GM18498 (cell line): ENCODE results near the gene NR3C2.
"Not testable (repeated sequence)": the region's sequence is repeated elsewhere in the genome, so short reads cannot be mapped to it uniquely, and the experiment has no call there.

ENCODE experiments used
- ATAC-seq: cut with Tn5 transposase; IDR thresholded peaks from one replicate; pipeline ENCODE4 v1.9.1; 2021; ENCODE audit warnings: mild to moderate bottlenecking, moderate library complexity; ENCODE audit not compliant: unreplicated experiment

The NR3C2 gene

GRCh38 chr4:148323316-148323715 is 118.9 kb downstream of the NR3C2 start:
- not testable (repeated sequence) for ATAC-seq

- no peak for ATAC-seq
Observed at GRCh38 chr4:148315049-148315448, 127.2 kb downstream of the NR3C2 start.

- no peak for ATAC-seq
Observed at GRCh38 chr4:148312956-148313490, 129.2 kb downstream of the NR3C2 start.

- no peak for ATAC-seq
Observed at GRCh38 chr4:148311526-148311925, 130.7 kb downstream of the NR3C2 start.

GRCh38 chr4:148310756-148311155 is 131.5 kb downstream of the NR3C2 start:
- ATAC-seq, result no peak

- no peak for ATAC-seq
Observed at GRCh38 chr4:148305751-148306150, 136.5 kb downstream of the NR3C2 start.

- no peak for ATAC-seq
Observed at GRCh38 chr4:148302416-148302815, 139.8 kb downstream of the NR3C2 start.

- no peak for ATAC-seq
Observed at GRCh38 chr4:148300877-148301276, 141.3 kb downstream of the NR3C2 start.

GRCh38 chr4:148299337-148299736 is 142.9 kb downstream of the NR3C2 start:
- no peak for ATAC-seq

- no peak for ATAC-seq
Observed at GRCh38 chr4:148296498-148296897, 145.7 kb downstream of the NR3C2 start.

GRCh38 chr4:148295642-148296041 is 146.6 kb downstream of the NR3C2 start:
- ATAC-seq, result no peak

GRCh38 chr4:148293571-148293970 is 148.6 kb downstream of the NR3C2 start:
- no peak for ATAC-seq

- no peak for ATAC-seq
Observed at GRCh38 chr4:148292686-148293085, 149.5 kb downstream of the NR3C2 start.

GRCh38 chr4:148289740-148290139 is 152.5 kb downstream of the NR3C2 start:
- no peak for ATAC-seq

GRCh38 chr4:148288448-148288847 is 153.8 kb downstream of the NR3C2 start:
- ATAC-seq, result no peak

GRCh38 chr4:148287111-148287510 is 155.1 kb downstream of the NR3C2 start:
- ATAC-seq, result no peak

GRCh38 chr4:148286012-148286411 is 156.2 kb downstream of the NR3C2 start:
- ATAC-seq, result no peak

- ATAC-seq, result no peak
Observed at GRCh38 chr4:148283665-148284064, 158.5 kb downstream of the NR3C2 start.

- ATAC-seq, result no peak
Observed at GRCh38 chr4:148278310-148278709, 163.9 kb downstream of the NR3C2 start.

- no peak for ATAC-seq
Observed at GRCh38 chr4:148275266-148275665, 166.9 kb downstream of the NR3C2 start.

- ATAC-seq, result no peak
Observed at GRCh38 chr4:148273501-148273986, 168.7 kb downstream of the NR3C2 start.

- no peak for ATAC-seq
Observed at GRCh38 chr4:148271166-148271565, 171.0 kb downstream of the NR3C2 start.

GRCh38 chr4:148270630-148271029 is 171.6 kb downstream of the NR3C2 start:
- ATAC-seq, result no peak
